Neural cell (in vitro differentiated cells): ENCODE data around the gene SPINK8. TPM values are rescaled to one million over a fixed set of nuclear protein-coding genes. Genes with fewer than 3 reads are reported as not detected.
"Not testable (repeated sequence)": the region's sequence is repeated elsewhere in the genome, so short reads cannot be mapped to it uniquely, and the experiment has no call there.

Experiments used
- H2AFZ ChIP-seq: fragments of 200-600, 300-800 bp; sonication (generic), shearing (Covaris generic); 2 replicates; pipeline ENCODE4 v1.6.0; 2014; ENCODE audit warnings: low read depth, mild to moderate bottlenecking, antibody characterized with exemption, low read length, moderate library complexity
- H3F3A ChIP-seq: fragments of 200-600 bp; shearing (Covaris generic); 2 replicates; pipeline ENCODE4 v1.6.1; 2016; ENCODE audit warnings: mild to moderate bottlenecking, moderate library complexity, mixed read lengths, antibody characterized with exemption, low read length; ENCODE audit not compliant: insufficient read depth, poor library complexity, severe bottlenecking
- H3K27ac ChIP-seq: fragments of 200-600, 300-800 bp; sonication (generic), shearing (Covaris generic); 2 replicates; pipeline ENCODE4 v1.5.1; 2014; ENCODE audit warnings: mild to moderate bottlenecking, low read length, moderate library complexity
- H3K27me3 ChIP-seq: fragments of 300-800, 200-600 bp; sonication (generic), shearing (Covaris generic); 2 replicates; pipeline ENCODE4 v1.6.0; 2014; ENCODE audit warnings: mild to moderate bottlenecking, low read depth, low read length, moderate library complexity; ENCODE audit not compliant: insufficient read depth
- H3K36me3 ChIP-seq: fragments of 300-800, 200-600 bp; sonication (generic), shearing (Covaris generic); 2 replicates; pipeline ENCODE4 v1.5.1; 2014; ENCODE audit warnings: mild to moderate bottlenecking, antibody characterized with exemption, low read length, moderate library complexity; ENCODE audit not compliant: insufficient read depth
- H3K4me2 ChIP-seq: fragments of 300-800, 200-600 bp; sonication (generic), shearing (Covaris generic); 2 replicates; pipeline ENCODE4 v1.6.0; 2014; ENCODE audit warnings: mild to moderate bottlenecking, low read length
- H3K4me3 ChIP-seq: fragments of 300-800, 200-600 bp; sonication (generic), shearing (Covaris generic); 2 replicates; pipeline ENCODE4 v1.5.1; 2014; ENCODE audit warnings: mild to moderate bottlenecking, low read length, moderate library complexity
- H3K79me2 ChIP-seq: fragments of 200-600 bp; shearing (Covaris generic); replicated peaks from 2 replicates; pipeline ENCODE4 v1.6.0; 2014; ENCODE audit warnings: mild to moderate bottlenecking, low read length, moderate library complexity; ENCODE audit not compliant: insufficient read depth
- H3K9ac ChIP-seq: fragments of 300-800, 200-600 bp; sonication (generic), shearing (Covaris generic); 2 replicates; pipeline ENCODE4 v1.6.1; 2016; ENCODE audit warnings: mild to moderate bottlenecking, low read length, mixed read lengths
- H3K9me2 ChIP-seq: fragments of 200-600 bp; shearing (Covaris generic); 2 replicates; pipeline ENCODE4 v1.6.1; 2016; ENCODE audit warnings: mild to moderate bottlenecking, low read length, mixed read lengths; ENCODE audit not compliant: insufficient read depth
- H3K9me3 ChIP-seq: fragments of 200-600, 300-800 bp; sonication (generic), shearing (Covaris generic); 2 replicates; pipeline ENCODE4 v1.6.1; 2016; ENCODE audit warnings: mild to moderate bottlenecking, mixed run types, low read length, moderate library complexity, mixed read lengths
- H4K20me1 ChIP-seq: fragments of 200-600 bp; shearing (Covaris generic); 2 replicates; pipeline ENCODE4 v1.6.1; 2016; ENCODE audit warnings: mild to moderate bottlenecking, mixed run types; ENCODE audit not compliant: insufficient read depth
- CTCF ChIP-seq: fragments of 450-650 bp; IDR thresholded peaks from 2 replicates; pipeline ENCODE4 v1.5.1; 2014; ENCODE audit warnings: antibody characterized with exemption, mild to moderate bottlenecking, moderate library complexity; ENCODE audit not compliant: poor library complexity, severe bottlenecking
- EP300 ChIP-seq: fragments of 450-650 bp; conservative IDR thresholded peaks from 2 replicates; pipeline ENCODE4 v1.6.1; 2014; ENCODE audit warnings: antibody characterized with exemption, mild to moderate bottlenecking, moderate library complexity; ENCODE audit not compliant: poor library complexity, severe bottlenecking
- EZH2 ChIP-seq: fragments of 200-600, 300-800 bp; shearing (Covaris generic), sonication (generic); IDR thresholded peaks from 2 replicates; pipeline ENCODE4 v1.6.1; 2014; ENCODE audit warnings: antibody characterized with exemption, low read length, borderline replicate concordance, mild to moderate bottlenecking; ENCODE audit not compliant: insufficient read depth, poor library complexity, severe bottlenecking
- POLR2AphosphoS5 ChIP-seq: IDR thresholded peaks from 2 replicates; pipeline ENCODE4 v1.6.1; 2012
- RAD21 ChIP-seq: fragments of 450-650 bp; conservative IDR thresholded peaks from 2 replicates; pipeline ENCODE4 v1.6.1; 2014; ENCODE audit warnings: antibody characterized with exemption, mild to moderate bottlenecking, moderate library complexity
- TAF1 ChIP-seq: IDR thresholded peaks from 2 replicates; pipeline ENCODE4 v1.6.1; 2012; ENCODE audit warnings: low read depth
- polyA minus RNA-seq: library from RNA; depleted of rRNA, polyadenylated mRNA; stranded (reverse); fragments of >200 nt; gene quantifications from 2 replicates; pipeline ENCODE4 v1.2.3, GENCODE V29; 2014
- polyA plus RNA-seq: library from polyadenylated mRNA; depleted of rRNA; stranded (reverse); fragments of >200 nt; gene quantifications from 2 replicates; pipeline ENCODE4 v1.2.3, GENCODE V29; 2014

SPINK8 gene
- polyA plus RNA-seq: not detected in 2 replicates
- polyA minus RNA-seq: not detected in 2 replicates

GRCh38 chr3:48333346-48334245, at the start of gene SPINK8:
Gene SPINK8 (minus strand): TSS chr3:48333661. CDS start chr3:48328341, 5,320 bp downstream.
- H3K79me2 ChIP-seq, H3K27me3 ChIP-seq, H3K9me2 ChIP-seq, H3K4me2 ChIP-seq, H3K9ac ChIP-seq, H3F3A ChIP-seq, H3K36me3 ChIP-seq, H2AFZ ChIP-seq, H3K27ac ChIP-seq, H3K9me3 ChIP-seq, H3K4me3 ChIP-seq, H4K20me1 ChIP-seq: not testable (repeated sequence)

- no peaks in the 10 kb centered on the region for H3F3A ChIP-seq
- H3K36me3 ChIP-seq: no peaks in the 10 kb centered on the region
- no peak overlapping the region for H3K27ac ChIP-seq
- no peaks in the 10 kb centered on the region for H4K20me1 ChIP-seq
- H3K9me2 ChIP-seq: no peaks in the 10 kb centered on the region
- H3K4me3 ChIP-seq: no peak overlapping the region
- no peaks in the 10 kb centered on the region for H3K79me2 ChIP-seq
- no peak overlapping the region for H3K9ac ChIP-seq
- no peaks in the 10 kb centered on the region for H3K27me3 ChIP-seq
- H3K9me3 ChIP-seq: no peaks in the 10 kb centered on the region
- no peak overlapping the region for H3K4me2 ChIP-seq
- TF ChIP-seq POLR2AphosphoS5: no peak
- no peak overlapping the region for H2AFZ ChIP-seq
These were observed 39.5 kb upstream of the SPINK8 start for GRCh38 chr3:48372862-48373435.

GRCh38 chr3:48372377-48372770, 38.9 kb upstream of the SPINK8 start:
- Histone ChIP-seq H3K9me2 (no peaks in the 10 kb centered on the region), H3K9ac (no peak overlapping the region), H3K36me3 (no peaks in the 10 kb centered on the region), H3K27me3 (no peaks in the 10 kb centered on the region), H3K4me2 (no peak overlapping the region), H3K9me3 (no peaks in the 10 kb centered on the region), H3K4me3 (no peak overlapping the region), H2AFZ (no peak overlapping the region), H3K27ac (no peak overlapping the region), H3F3A (no peaks in the 10 kb centered on the region), H3K79me2 (no peaks in the 10 kb centered on the region), H4K20me1 (no peaks in the 10 kb centered on the region)
- TF ChIP-seq TAF1: no peak

GRCh38 chr3:48371651-48372376, 38.4 kb upstream of the SPINK8 start, which contains the start of gene FBXW12:
Gene FBXW12 (plus strand): TSS chr3:48372219. CDS start chr3:48372768, 549 bp downstream.
- TF ChIP-seq EP300 (no peak), RAD21 (no peak), EZH2 (no peak), CTCF (no peak)
- Histone ChIP-seq H3K27ac (no peak within 1 kb of the TSS), H3K36me3 (no peaks in the 10 kb centered on the region), H3K9me2 (no peaks in the 10 kb centered on the region), H3K9me3 (no peaks in the 10 kb centered on the region), H3K79me2 (no peaks in the 10 kb centered on the region), H3K4me3 (no peak within 1 kb of the TSS), H3F3A (no peaks in the 10 kb centered on the region), H4K20me1 (no peaks in the 10 kb centered on the region), H2AFZ (no peak within 1 kb of the TSS), H3K27me3 (no peaks in the 10 kb centered on the region), H3K9ac (no peak within 1 kb of the TSS), H3K4me2 (no peak within 1 kb of the TSS)
